ENCODE data around the gene CGNL1.

Gene CGNL1

DNA sequence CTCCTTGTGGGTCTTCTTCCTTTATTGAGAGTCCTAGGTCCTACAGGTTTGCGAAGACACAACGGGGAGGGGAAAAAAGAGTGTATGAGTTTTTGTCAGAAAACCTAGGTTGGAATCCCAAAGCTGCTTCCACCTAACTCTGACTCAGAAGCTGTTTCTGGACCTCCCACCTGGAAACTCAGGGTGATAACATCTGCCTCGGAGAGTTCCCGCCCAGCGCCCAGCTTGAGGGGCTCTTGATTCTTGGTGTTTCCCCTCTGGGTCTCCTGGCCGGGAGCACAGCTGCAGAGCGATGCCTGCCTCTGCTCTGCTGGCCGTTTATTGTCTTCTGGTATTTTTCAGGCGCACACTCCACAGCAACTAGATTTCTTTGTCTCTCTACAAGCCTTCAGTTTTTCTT is 162.5 kb downstream of the CGNL1 start:
- Histone ChIP-seq H3K9me2 (replicated peaks; ENCODE audit: insufficient read depth, low read length) (no peaks in the 10 kb centered on the region), H3K9ac (ENCODE audit: low read length) (no peak overlapping the region), H3K4me1 (ENCODE audit: low read length) (no peaks in the 10 kb centered on the region), H3K4me3 (ENCODE audit: low read length) (no peak overlapping the region), H2AFZ (ENCODE audit: low read length) (no peak overlapping the region), H3K36me3 (replicated peaks; ENCODE audit: insufficient read depth, low read length) (no peaks in the 10 kb centered on the region), H3F3A (ENCODE audit: insufficient read depth, low read length) (no peaks in the 10 kb centered on the region), H3K27ac (ENCODE audit: low read length) (no peak overlapping the region), H3K79me2 (ENCODE audit: low read length) (no peaks in the 10 kb centered on the region), H3K27me3 (replicated peaks; ENCODE audit: insufficient read depth, low read length) (no peaks in the 10 kb centered on the region), H3K4me2 (ENCODE audit: low read depth, low read length) (no peak overlapping the region), H3K9me3 (replicated peaks; ENCODE audit: insufficient read depth, low read length) (no peaks in the 10 kb centered on the region), H4K20me1 (ENCODE audit: insufficient read depth, low read length) (no peaks in the 10 kb centered on the region)
- TF ChIP-seq EZH2 (optimal IDR thresholded peaks at IDR 0.05; ENCODE audit: low read depth, low read length) (no peak), EZH2phosphoT487 (IDR thresholded peaks at IDR 0.05; ENCODE audit: low read length) (no peak)
- TF ChIP-seq, protein P1, sequence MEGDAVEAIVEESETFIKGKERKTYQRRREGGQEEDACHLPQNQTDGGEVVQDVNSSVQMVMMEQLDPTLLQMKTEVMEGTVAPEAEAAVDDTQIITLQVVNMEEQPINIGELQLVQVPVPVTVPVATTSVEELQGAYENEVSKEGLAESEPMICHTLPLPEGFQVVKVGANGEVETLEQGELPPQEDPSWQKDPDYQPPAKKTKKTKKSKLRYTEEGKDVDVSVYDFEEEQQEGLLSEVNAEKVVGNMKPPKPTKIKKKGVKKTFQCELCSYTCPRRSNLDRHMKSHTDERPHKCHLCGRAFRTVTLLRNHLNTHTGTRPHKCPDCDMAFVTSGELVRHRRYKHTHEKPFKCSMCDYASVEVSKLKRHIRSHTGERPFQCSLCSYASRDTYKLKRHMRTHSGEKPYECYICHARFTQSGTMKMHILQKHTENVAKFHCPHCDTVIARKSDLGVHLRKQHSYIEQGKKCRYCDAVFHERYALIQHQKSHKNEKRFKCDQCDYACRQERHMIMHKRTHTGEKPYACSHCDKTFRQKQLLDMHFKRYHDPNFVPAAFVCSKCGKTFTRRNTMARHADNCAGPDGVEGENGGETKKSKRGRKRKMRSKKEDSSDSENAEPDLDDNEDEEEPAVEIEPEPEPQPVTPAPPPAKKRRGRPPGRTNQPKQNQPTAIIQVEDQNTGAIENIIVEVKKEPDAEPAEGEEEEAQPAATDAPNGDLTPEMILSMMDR (IDR thresholded peaks at IDR 0.05; ENCODE audit: low read length): no peak
- no peak for DNase-seq

DNA sequence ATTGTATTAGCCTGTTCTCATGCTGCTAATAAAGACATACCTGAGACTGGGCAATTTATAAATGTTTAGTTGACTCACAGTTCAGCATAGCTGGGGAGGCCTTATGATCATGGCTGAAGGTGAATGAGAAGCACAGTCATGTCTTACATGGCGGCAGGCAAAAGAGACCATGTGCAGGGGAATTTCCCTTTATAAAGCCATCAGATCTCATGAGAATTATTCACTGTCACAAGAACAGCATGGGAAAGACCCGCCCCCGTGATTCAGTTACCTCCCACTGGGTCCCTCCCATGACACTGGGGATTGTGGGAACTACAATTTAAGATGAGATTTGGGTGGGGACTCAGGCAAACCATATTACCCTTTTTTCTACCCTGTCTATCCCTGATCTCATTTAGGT is 163.9 kb downstream of the CGNL1 start:
- Histone ChIP-seq H3K4me1 (ENCODE audit: low read length) (no peaks in the 10 kb centered on the region), H3K79me2 (ENCODE audit: low read length) (no peaks in the 10 kb centered on the region), H3K9me3 (replicated peaks; ENCODE audit: insufficient read depth, low read length) (no peaks in the 10 kb centered on the region), H3K9me2 (replicated peaks; ENCODE audit: insufficient read depth, low read length) (no peaks in the 10 kb centered on the region), H3K9ac (ENCODE audit: low read length) (no peak overlapping the region), H2AFZ (ENCODE audit: low read length) (no peak overlapping the region), H3K27ac (ENCODE audit: low read length) (no peak overlapping the region), H3K4me3 (ENCODE audit: low read length) (no peak overlapping the region), H3F3A (ENCODE audit: insufficient read depth, low read length) (no peaks in the 10 kb centered on the region), H3K36me3 (replicated peaks; ENCODE audit: insufficient read depth, low read length) (no peaks in the 10 kb centered on the region), H3K4me2 (ENCODE audit: low read depth, low read length) (no peak overlapping the region), H3K27me3 (replicated peaks; ENCODE audit: insufficient read depth, low read length) (no peaks in the 10 kb centered on the region), H4K20me1 (ENCODE audit: insufficient read depth, low read length) (no peaks in the 10 kb centered on the region)
- no peak for DNase-seq
- no peak for TF ChIP-seq EZH2phosphoT487 (IDR thresholded peaks at IDR 0.05; ENCODE audit: low read length)
- TF ChIP-seq EZH2 (optimal IDR thresholded peaks at IDR 0.05; ENCODE audit: low read depth, low read length): no peak

DNA sequence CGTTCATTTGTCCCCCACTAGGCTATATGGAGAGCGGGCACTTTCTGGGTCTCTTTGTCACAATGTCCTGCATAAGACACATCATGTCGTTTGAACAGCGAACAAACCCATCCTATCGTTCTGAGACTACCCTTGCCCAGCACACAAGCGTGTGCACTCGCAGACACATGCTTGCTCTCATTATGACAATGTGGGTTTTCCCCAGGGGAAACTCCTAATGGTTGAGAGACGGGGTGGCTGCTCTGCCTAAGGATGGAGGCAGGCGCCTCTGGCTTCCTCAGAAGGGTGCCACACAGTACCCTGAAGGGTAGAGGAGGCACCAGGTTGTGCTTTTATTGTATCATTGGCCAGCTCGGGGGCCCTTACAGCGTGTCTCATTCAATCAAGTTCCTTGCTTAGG is 164.4 kb downstream of the CGNL1 start:
- Histone ChIP-seq H3K9me3 (replicated peaks; ENCODE audit: insufficient read depth, low read length) (no peaks in the 10 kb centered on the region), H3K79me2 (ENCODE audit: low read length) (no peaks in the 10 kb centered on the region), H4K20me1 (ENCODE audit: insufficient read depth, low read length) (no peaks in the 10 kb centered on the region), H3K27ac (ENCODE audit: low read length) (no peak overlapping the region), H3K9ac (ENCODE audit: low read length) (no peak overlapping the region), H2AFZ (ENCODE audit: low read length) (no peak overlapping the region), H3K36me3 (replicated peaks; ENCODE audit: insufficient read depth, low read length) (no peaks in the 10 kb centered on the region), H3K27me3 (replicated peaks; ENCODE audit: insufficient read depth, low read length) (no peaks in the 10 kb centered on the region), H3K9me2 (replicated peaks; ENCODE audit: insufficient read depth, low read length) (no peaks in the 10 kb centered on the region), H3F3A (ENCODE audit: insufficient read depth, low read length) (no peaks in the 10 kb centered on the region), H3K4me2 (ENCODE audit: low read depth, low read length) (no peak overlapping the region), H3K4me1 (ENCODE audit: low read length) (no peaks in the 10 kb centered on the region), H3K4me3 (ENCODE audit: low read length) (no peak overlapping the region)
- TF ChIP-seq EZH2phosphoT487 (IDR thresholded peaks at IDR 0.05; ENCODE audit: low read length) (no peak), EZH2 (optimal IDR thresholded peaks at IDR 0.05; ENCODE audit: low read depth, low read length) (no peak)
- TF ChIP-seq, protein P1 (IDR thresholded peaks at IDR 0.05; ENCODE audit: low read length): no peak
- no peak for DNase-seq

DNA sequence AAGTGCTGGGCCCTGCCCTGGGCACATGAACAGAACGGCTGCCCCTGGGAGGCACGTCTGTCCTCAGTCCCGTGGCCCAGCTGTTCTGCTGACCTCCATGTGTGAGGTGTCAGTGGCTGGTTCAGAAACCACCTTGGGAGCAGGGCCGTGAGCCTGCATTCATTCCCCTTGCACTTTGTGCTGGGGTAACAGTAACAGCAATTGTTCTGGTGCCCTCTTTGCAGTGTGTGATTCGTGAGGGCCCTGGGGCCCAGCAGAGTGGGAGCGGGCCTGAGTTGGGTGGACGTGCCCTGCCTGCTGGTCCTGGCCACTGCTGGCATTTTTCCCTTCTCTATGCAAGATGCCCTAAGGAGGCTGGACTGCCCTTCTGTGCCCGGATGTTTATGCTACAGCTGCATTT is 165.0 kb downstream of the CGNL1 start:
- H3K79me2 ChIP-seq (ENCODE audit: low read length): no peaks in the 10 kb centered on the region
- no peaks in the 10 kb centered on the region for H3K4me1 ChIP-seq (ENCODE audit: low read length)
- H3K36me3 ChIP-seq (replicated peaks; ENCODE audit: insufficient read depth, low read length): no peaks in the 10 kb centered on the region
- H3K4me3 ChIP-seq (ENCODE audit: low read length): no peak overlapping the region
- H3K27me3 ChIP-seq (replicated peaks; ENCODE audit: insufficient read depth, low read length): no peaks in the 10 kb centered on the region
- H4K20me1 ChIP-seq (ENCODE audit: insufficient read depth, low read length): no peaks in the 10 kb centered on the region
- no peak overlapping the region for H2AFZ ChIP-seq (ENCODE audit: low read length)
- no peaks in the 10 kb centered on the region for H3K9me2 ChIP-seq (replicated peaks; ENCODE audit: insufficient read depth, low read length)
- H3K9ac ChIP-seq (ENCODE audit: low read length): no peak overlapping the region
- no peak for TF ChIP-seq EZH2 (optimal IDR thresholded peaks at IDR 0.05; ENCODE audit: low read depth, low read length)
- TF ChIP-seq, protein P1 (IDR thresholded peaks at IDR 0.05; ENCODE audit: low read length): no peak
- no peak for TF ChIP-seq EZH2phosphoT487 (IDR thresholded peaks at IDR 0.05; ENCODE audit: low read length)
- DNase-seq: no peak
- no peaks in the 10 kb centered on the region for H3F3A ChIP-seq (ENCODE audit: insufficient read depth, low read length)
- no peaks in the 10 kb centered on the region for H3K9me3 ChIP-seq (replicated peaks; ENCODE audit: insufficient read depth, low read length)
- no peak overlapping the region for H3K27ac ChIP-seq (ENCODE audit: low read length)
- no peak overlapping the region for H3K4me2 ChIP-seq (ENCODE audit: low read depth, low read length)
